ENCODE results near the gene PYDC1.
A peak's percentile ranks its signal among the peaks of the same experiment; 100 is the strongest.
"Not testable (repeated sequence)": the region's sequence is repeated elsewhere in the genome, so short reads cannot be mapped to it uniquely, and the experiment has no call there.

The PYDC1 gene

DNA sequence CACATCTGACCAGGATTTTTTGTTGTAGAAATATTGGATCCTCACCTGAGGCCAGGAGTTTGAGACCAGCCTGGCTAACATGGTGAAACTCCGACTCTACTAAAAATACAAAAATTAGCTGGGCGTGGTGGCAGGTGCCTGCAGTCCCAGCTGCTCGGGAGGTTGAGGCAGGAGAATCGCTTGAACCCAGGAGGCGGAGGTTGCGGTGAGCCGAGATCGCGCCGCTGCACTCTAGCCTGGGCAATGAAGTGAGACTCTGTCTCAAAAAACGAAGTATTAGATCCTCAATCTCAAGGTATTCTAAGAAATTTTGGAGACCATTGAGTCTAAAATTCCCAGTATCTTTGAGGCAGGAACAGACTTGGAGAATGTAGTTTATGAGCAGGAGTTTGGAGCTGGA, 21.1 kb downstream of the PYDC1 start:
- not testable (repeated sequence) for DNase-seq (ENCODE audit: low spot score)

DNA sequence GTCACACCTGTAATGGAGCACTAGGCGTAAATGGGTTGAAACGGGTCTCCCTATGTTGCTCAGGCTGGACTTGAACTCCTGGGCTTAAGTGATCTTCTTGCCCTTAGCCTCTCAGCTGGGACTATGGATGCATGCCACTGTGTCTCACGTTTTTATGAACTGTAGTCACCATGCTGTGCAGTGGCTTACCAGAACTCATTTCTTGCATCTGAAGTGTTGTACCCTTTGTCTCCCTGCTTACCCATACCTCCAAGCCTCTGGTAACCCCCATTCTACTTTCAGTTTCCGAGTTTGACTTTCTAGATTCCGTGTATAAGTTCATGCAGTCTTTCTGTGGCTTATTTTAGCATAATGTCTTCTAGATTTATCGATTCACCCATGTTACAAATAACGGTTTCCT, 22.0 kb downstream of the PYDC1 start:
- no peak for DNase-seq (ENCODE audit: low spot score)

DNA sequence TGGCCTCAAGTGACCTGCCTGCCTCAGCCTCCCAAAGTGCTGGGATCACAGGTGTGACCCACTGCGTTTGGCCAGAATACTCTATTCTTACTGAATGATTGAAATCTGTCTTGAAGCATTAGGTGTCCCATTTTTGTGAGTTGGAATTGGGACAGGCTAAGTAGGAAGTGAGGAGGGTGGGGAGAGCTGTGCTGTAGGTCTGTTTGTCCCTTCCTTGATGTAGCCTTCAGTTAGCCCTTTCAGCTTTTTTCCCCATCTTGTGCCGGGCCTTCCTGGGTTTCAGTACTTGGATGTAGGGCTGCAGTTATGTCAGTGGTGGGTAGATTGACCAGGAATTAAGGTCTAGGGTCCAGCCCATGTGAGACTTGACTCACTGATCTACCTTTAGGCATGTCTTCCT, 23.1 kb downstream of the PYDC1 start:
- no peak for DNase-seq (ENCODE audit: low spot score)

DNA sequence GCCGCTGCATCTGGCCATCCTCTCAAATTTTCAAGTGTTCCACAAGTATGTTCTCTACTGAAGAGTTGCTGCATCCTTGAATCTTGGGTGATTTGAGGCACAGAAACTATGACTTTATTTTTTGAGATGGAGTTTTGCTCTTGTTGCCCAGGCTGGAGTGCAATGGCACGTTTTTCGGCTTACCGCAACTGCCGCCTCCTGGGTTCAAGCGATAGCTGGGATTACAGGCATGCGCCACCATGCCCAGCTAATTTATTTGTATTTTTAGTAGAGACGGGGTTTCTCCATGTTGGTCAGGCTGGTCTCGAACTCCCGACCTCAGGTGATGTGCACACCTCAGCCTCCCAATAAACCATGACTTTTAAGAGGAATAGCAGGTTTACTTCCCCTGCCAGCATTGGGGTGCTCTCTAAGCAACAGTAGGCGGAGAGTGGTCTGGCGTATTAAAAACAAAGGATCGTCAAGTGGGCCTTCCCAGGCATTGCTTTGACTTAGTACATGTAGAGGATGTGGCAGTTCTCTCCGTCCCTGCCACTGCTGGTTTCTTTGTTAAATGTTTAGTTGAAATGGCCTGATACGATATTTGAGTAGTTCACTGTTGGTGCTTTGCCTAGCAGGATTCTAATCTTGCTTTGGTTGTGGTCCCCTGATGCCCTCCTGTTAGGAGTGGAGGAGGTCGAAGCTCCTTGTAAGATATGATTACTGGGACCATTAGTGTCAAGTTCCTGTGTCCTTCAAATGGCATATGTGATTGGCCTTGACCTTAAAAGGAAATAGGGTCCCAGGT, 23.9 kb downstream of the PYDC1 start:
- DNase-seq (ENCODE audit: low spot score): no peak

DNA sequence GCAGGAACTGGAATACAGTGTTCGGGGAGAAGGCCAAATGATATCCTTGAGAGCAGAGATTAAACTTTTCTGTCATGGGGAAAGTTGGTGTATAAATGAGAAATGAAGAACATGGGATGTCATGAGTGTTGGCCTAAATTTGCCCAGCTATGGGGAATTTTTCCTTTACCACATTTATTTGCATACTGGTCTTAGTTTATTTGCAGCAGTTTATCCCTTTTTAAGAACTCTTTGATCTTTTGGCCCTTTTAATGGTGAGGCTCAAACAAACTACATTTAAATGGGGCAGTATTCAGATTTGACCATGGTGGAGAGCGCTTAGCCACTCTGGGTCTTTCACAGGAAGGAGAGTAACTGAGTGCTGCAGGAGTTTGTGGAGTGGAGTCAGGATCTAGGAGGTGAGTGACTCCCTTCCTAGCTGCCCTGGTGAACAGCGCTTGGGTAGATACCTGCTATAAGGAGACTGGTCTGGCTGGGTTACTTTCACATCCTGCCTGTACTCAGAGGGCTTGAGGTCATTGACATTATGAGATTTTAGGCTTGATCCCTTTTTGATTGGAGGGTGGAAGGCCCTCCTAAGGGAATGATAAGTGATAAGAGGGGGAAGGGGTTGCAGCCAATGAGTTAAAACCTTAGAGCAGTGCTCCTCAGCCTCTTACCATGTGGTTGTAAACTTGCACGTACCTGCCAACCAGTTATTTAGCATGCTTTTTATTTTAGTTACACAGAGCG, 25.1 kb downstream of the PYDC1 start:
- DNase-seq (ENCODE audit: low spot score): no peak

DNA sequence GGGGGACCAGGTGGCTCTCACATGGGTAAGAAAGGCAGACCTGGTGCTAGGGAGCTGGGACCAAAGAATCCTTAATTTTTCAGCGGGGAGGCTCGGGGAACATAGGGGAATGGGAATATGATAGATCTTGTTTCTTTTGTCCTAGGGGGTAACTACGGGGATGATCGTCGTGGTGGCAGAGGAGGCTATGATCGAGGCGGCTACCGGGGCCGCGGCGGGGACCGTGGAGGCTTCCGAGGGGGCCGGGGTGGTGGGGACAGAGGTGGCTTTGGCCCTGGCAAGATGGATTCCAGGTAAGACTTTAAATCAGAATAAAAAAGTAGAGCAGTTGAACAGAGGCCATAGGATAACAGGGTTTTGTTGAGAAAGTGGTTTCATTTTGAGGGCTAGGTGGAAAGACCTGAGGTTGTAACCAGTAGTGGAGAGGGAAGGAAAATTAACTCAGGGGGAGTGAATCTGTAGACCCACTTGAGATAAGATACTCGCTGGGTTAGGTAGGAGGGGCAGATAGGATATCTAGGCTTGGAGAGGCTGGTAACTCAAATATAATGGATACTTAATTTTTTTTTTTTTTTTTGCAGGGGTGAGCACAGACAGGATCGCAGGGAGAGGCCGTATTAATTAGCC, 26.0 kb downstream of the PYDC1 start:
- no peak for DNase-seq (ENCODE audit: low spot score)

DNA sequence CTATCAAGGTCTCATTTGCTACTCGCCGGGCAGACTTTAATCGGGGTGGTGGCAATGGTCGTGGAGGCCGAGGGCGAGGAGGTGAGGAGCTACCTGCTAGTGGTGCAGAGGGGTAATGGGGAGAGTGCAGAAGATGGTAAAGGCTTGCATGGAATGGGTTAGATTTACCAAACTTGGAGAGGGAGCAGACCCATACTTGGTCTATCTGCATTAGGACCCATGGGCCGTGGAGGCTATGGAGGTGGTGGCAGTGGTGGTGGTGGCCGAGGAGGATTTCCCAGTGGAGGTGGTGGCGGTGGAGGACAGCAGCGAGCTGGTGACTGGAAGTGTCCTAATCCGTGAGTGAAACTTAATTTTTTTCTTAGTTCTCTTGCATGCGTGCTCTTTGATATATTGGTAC, 26.9 kb downstream of the PYDC1 start:
- no peak for DNase-seq (ENCODE audit: low spot score)

DNA sequence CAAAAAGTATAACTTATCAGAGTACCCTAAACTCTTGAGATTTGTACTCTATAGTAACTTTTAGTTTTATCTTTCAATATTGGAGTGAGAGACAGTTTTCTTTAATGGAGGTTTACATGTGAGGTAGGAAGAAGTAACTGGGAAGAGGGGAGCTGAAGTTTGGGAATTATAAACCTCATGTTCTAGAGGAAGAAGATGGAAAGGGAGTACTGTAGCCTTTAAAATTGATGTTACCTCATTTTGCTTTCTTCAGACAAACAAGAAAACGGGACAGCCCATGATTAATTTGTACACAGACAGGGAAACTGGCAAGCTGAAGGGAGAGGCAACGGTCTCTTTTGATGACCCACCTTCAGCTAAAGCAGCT, 27.5 kb downstream of the PYDC1 start:
- DNase-seq (ENCODE audit: low spot score): no peak

DNA sequence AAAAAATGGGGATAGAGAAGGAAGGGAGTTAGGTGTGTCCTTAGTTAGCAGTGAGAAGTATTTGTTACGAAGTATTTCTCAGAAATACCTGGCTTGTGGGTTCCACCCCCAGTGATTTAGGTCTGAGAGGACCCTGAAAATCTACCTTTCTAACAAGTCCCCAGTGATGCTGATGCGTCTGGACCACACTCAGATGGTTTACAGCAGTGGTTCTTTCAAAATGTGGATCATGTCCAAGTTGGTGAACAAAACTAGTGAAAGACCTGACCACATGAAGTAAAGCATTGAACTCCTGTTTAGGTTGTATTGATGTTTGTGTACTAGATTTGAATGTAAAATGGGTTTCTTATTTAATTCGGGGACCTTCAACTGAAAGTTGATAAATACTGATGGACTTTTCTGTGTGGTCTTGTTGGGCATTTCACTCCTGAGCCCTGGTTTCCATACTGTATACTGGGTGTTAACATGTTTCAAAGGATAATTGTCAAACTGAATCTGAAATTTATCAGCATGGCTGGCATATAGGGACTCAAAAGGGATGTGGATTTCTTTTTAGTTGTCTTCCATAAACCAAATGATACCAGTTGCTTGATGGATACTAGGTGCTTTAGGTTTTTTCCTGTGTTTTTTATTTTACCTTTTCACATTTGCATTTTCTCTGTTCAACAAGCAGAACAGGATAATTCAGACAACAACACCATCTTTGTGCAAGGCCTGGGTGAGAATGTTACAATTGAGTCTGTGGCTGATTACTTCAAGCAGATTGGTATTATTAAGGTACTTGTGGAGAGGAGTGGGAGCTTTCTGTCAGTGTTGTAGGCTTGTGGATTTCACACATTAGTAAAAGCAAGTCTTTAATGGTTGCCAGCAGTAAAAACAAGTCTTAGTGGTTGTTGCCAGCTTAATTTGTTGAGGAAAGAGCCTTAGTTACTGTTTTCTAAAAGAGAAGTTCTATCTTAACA, 28.2 kb downstream of the PYDC1 start:
- DNase-seq (ENCODE audit: low spot score): no peak

DNA sequence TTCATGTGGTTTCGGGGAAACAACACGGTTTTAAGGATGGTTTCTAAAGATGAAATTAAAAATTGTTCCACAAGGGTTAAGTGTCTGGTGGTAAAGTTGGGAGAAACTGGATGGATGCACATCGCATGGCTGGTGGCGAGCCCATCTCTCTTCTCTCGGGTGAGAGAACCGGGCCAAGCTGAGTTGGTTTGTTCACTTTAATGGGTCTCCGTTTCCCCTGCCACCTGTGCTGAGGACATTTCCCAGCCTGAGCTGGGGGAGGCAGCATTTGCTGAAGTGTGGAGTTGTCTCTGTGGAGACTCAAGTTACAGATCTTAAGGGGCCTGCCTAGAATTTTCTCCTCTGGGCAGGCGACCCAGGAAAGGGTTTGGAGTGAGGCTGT, 29.1 kb downstream of the PYDC1 start:
- no peak for DNase-seq (ENCODE audit: low spot score)

DNA sequence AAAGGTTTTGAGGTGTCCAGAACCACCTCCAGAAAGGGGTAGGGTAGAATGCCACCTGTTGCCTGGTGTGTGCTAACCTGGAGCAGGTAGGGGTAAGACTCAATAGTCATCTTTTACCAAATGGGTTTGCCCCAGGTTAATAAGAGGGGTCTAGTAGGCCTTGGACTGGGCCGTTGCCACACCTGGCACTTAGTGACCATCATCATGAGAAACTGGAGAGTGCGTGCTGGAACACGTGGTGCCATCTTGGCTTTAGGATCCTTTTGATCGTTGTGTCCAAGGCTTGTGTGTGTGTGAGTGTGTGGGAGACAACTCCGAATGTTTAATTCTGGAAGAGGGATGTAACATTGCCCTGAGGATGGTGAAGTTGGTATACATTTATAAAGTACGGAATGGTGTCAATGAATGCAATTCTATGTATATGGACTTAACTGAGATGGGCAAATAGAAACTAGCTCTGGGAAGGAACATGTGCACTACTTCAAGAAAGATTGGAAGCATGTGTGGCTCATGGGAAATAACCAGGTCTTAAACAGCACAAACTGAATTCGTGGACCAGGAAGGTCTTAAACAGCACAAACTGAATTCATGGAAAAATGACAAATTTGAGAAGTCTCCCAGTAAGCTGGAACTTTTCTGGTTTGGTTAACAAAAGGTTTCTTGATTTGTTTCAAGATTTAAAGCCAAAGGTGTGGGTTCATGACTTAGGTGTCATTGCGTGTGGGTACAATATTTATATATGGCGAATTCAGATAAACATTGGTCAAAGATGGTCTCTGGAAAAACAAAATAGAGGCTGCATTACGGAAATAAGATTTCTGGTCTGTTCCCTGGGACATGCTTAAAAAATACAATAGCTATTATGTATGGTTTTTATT, 29.8 kb downstream of the PYDC1 start:
- DNase-seq (ENCODE audit: low spot score): no peak

DNA sequence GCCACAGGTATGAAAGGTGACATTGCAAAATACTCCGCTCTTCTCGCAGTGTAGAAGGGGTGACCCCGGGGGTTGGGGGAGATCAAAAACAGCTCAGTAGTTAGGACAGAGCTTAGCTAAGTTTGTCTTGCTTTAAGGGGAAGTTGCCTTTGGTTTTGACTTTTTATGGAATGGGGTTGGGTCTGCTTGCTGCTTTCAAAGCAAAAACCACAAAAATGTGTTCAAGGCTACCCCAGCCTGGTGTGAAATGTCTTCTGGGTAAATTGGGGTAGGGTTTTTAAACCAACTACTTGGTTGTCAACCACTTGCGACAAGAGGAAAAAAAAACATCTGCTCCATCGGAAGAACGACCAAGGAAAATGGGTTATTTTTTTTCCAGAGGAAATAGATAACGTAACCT, 30.8 kb downstream of the PYDC1 start:
- no peak for DNase-seq (ENCODE audit: low spot score)

DNA sequence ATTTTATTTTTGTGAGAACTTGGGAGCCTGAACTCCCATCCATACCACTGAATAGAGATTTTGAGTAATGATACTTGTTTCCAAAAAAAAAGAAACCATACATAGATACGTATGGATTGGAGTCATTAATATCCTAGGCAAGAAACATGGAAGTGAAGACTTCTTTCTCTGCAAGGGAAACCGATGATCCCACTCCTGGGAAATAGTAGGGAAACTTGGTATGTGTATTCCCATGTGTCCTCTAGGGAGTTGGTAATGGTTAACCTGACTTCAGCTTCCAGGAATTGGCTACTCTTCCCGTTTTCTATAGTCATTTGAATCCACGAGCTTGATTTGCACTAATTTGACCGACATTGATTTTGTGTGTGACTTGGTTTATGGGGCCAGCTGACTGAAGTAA, 31.6 kb downstream of the PYDC1 start:
- no peak for DNase-seq (ENCODE audit: low spot score)

DNA sequence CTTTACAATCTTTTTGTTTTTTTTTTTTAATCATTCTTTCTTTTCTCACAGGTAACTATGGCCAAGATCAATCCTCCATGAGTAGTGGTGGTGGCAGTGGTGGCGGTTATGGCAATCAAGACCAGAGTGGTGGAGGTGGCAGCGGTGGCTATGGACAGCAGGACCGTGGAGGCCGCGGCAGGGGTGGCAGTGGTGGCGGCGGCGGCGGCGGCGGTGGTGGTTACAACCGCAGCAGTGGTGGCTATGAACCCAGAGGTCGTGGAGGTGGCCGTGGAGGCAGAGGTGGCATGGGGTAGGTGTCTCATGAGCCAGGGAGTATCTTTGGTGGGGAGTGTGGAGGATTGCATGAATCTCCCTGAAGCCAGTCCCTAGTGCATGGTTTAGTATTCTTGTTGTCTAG, 32.0 kb downstream of the PYDC1 start:
- DNase-seq (ENCODE audit: low spot score): no peak

DNA sequence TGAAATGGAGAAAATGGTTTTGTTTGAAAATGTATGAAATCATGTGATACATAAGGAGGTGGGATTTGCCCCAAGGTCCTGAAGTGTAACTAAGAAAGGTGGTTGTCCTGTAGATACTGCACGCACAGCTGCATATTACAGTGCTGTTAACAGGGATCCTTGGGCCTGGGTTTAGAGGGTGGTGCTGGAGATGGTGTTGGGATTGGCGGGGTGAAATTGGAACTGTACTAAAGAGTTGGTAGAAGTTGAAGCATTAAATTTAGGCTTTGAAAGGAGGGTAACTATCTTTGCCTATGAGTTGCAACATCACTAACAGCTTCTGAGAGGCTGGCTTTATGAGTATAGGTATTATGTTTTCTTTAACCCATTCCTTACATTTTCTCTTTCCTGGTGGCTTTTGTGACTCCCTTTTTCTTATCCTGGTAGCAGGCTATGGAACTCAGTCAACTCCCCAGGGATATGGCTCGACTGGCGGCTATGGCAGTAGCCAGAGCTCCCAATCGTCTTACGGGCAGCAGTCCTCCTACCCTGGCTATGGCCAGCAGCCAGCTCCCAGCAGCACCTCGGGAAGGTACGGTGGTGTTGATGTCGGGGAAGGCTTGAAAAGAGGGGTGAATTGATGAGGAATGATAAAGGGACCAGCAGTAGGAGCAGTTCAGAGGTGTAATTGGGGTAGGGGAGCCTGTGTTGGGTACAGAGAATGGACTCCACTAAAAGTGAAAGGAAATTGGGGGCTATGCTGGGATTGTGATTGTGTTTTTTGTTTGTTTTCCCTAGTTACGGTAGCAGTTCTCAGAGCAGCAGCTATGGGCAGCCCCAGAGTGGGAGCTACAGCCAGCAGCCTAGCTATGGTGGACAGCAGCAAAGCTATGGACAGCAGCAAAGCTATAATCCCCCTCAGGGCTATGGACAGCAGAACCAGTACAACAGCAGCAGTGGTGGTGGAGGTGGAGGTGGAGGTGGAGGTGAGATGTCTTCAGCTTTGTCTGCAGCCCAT, 33.2 kb downstream of the PYDC1 start:
- no peak for DNase-seq (ENCODE audit: low spot score)

DNA sequence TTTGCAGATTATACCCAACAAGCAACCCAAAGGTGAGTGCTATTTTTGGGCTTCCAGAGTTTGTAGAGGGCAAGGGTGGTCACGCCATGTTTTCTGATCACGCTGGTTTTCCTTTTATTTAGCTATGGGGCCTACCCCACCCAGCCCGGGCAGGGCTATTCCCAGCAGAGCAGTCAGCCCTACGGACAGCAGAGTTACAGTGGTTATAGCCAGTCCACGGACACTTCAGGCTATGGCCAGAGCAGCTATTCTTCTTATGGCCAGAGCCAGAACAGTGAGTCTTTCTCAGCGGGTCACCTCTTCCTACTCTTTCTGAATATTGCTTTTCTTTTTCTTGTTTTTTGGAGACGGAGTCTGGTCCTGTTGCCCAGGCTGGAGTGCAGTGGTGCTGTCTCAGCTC, 34.5 kb downstream of the PYDC1 start:
- DNase-seq (ENCODE audit: low spot score): no peak

DNA sequence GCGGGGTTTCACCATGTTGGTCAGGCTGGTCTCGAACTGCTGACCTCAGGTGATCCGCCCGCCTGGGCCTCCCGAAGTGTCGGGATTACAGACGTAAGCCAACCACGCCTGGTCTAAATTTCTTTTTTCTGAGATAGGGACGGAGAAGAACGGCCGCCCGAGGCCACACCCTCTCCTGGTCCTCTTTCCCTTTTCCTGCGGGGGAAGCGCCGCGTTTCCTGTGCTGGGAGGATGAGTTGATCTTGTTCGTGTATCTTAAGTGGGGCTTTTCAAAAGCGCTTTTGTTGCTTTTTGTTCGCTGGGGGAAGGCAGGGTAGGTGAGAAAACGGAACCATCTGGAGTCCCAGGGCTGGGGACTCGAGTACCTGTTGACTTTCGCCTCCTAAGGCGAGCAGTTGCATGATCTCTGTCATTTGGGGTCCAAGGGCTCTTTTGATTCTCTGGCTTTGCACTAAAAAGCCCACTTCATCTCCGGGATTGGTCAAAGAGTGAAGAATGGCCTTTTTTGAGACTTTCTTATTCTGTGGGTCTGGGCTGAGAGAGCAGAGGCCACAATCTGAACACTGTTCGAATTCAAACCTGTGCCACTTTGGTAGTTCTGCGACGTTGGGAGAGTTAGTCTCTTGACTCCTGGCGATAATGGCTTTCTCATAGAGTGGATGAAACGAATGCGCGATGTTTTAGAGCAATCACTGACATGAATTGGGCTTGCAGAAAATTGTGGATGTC, 35.7 kb downstream of the PYDC1 start:
- DNase-seq (ENCODE audit: low spot score): no peak

DNA sequence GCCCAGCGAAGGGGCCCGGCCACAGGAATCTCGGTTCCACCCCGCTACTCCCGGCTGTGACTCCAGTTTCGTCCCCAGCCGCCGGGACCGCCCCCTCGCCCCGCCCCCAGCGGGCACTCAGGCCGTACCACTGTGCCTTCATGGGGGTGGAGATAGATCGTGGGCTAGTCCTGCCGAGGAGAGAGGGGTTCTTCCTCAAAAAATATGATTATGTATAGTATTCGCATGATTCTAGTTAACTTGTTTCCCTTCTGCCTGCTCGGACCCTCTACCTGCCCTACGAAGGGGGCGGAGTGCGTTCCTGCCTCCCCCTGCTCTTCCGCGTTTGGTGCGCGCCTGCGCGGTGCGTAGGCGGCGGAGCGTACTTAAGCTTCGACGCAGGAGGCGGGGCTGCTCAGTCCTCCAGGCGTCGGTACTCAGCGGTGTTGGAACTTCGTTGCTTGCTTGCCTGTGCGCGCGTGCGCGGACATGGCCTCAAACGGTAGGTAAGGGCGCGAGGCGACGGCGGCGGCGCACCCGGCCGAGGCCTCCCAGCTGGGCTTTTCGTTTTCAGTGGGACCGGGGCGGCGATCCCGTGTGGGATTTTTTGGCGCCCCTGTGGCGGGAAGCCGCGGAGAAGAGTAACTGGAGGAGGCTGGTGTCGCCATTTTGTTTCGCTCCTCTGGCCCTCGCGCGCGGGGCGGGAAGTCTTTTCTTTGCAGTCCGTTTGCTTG, 37.0 kb downstream of the PYDC1 start, which contains the start of gene FUS:
TSS of gene FUS (plus strand) at position 393 of the 713 bp plus-strand sequence. CDS start at position 469, 76 bp downstream.
- peak; percentile 89 for DNase-seq (ENCODE audit: low spot score)

Measured in CD4-positive, alpha-beta T cell treated with Interleukin-6 at 100 ng/mL for 8 hours (primary cell).